SK-N-SH (cell line): Measurements from ENCODE around the gene BMP7. TPM values are rescaled to one million over a fixed set of nuclear protein-coding genes. Genes with fewer than 3 reads are reported as not detected.

ENCODE experiments used
- CTCF ChIA-PET: fragments of 300-600, 350-600 bp; formaldehyde crosslinking; extraction: SDS; loops from one replicate; lab custom pipeline; 2021; lab: Yijun Ruan, JAX
- POLR2A ChIA-PET: fragments of 350-600 bp; sonication (Branson Sonifier 250); formaldehyde crosslinking; extraction: SDS; loops from one replicate; lab custom pipeline; 2020; ENCODE audit warnings: antibody characterized with exemption, inconsistent platforms; lab: Yijun Ruan, JAX
- DNase-seq: peaks from one replicate; pipeline ENCODE4 v3.0.0; 2012
- H2AFZ ChIP-seq: fragments of 200-600 bp; sonication (generic); 2 replicates; pipeline ENCODE4 v1.8.1; 2016; ENCODE audit warnings: antibody characterized with exemption, mild to moderate bottlenecking, low read depth
- H3F3A ChIP-seq: fragments of 200-600 bp; sonication (generic); replicated peaks from 2 replicates; pipeline ENCODE3; 2016; ENCODE audit warnings: antibody characterized with exemption, mild to moderate bottlenecking; ENCODE audit not compliant: insufficient read depth
- H3K27ac ChIP-seq, 2 experiments: fragments of 200-500 bp in 1 of 2; fragments of 200-600 bp in 1 of 2; sonication (Bioruptor generic) in 1 of 2; sonication (generic), shearing (Covaris generic) in 1 of 2; 2 replicates each; pipeline versions ENCODE4 v1.5.1 to v1.6.1; 2014 to 2016; ENCODE audit warnings: low read depth in 2 of 2, inconsistent platforms in 1 of 2, low read length in 1 of 2, mild to moderate bottlenecking in 1 of 2, mixed read lengths in 1 of 2
- H3K27me3 ChIP-seq: fragments of 200-600 bp; sonication (generic), shearing (Covaris generic); 2 replicates; pipeline ENCODE4 v1.6.1; 2016; ENCODE audit warnings: mixed run types; ENCODE audit not compliant: insufficient read depth
- H3K36me3 ChIP-seq, 2 experiments: fragments of 200-500 bp in 1 of 2; fragments of 200-600 bp in 1 of 2; sonication (Bioruptor generic) in 1 of 2; sonication (generic) in 1 of 2; replicated peaks in 1 of 2; 2 replicates each; pipeline versions ENCODE3 to v1.5.1; 2014 to 2016; ENCODE audit warnings: low read length in 1 of 2, mild to moderate bottlenecking in 1 of 2; ENCODE audit not compliant: insufficient read depth in 2 of 2, control insufficient read depth in 1 of 2
- H3K4me1 ChIP-seq, 2 experiments: fragments of 200-500 bp in 1 of 2; fragments of 200-600 bp in 1 of 2; sonication (Bioruptor generic) in 1 of 2; sonication (generic), shearing (Covaris generic) in 1 of 2; 2 replicates each; pipeline versions ENCODE4 v1.5.1 to v1.6.1; 2014 to 2016; ENCODE audit warnings: low read depth in 1 of 2, low read length in 1 of 2, mixed run types in 1 of 2; ENCODE audit not compliant: insufficient read depth in 2 of 2, control insufficient read depth in 1 of 2
- H3K4me2 ChIP-seq: fragments of 200-600 bp; sonication (generic), shearing (Covaris generic); 2 replicates; pipeline ENCODE4 v1.6.1; 2017; ENCODE audit warnings: mixed run types
- H3K4me3 ChIP-seq, 2 experiments: fragments of 200-500 bp in 1 of 2; fragments of 200-600 bp in 1 of 2; sonication (Bioruptor generic) in 1 of 2; sonication (generic), shearing (Covaris generic) in 1 of 2; 2 replicates each; pipeline versions ENCODE4 v1.5.1 to v1.8.1; 2014 to 2016; ENCODE audit warnings: low read depth in 2 of 2, inconsistent platforms in 1 of 2, low read length in 1 of 2, mild to moderate bottlenecking in 1 of 2, mixed read lengths in 1 of 2, moderate library complexity in 1 of 2
- H3K79me2 ChIP-seq: fragments of 200-600 bp; sonication (generic); 2 replicates; pipeline ENCODE4 v1.8.1; 2017; ENCODE audit warnings: mild to moderate bottlenecking; ENCODE audit not compliant: insufficient read depth
- H3K9ac ChIP-seq: fragments of 200-600 bp; sonication (generic); 2 replicates; pipeline ENCODE4 v1.6.1; 2017; ENCODE audit warnings: mixed run types
- H3K9me2 ChIP-seq: fragments of 200-600 bp; sonication (generic); 2 replicates; pipeline ENCODE4 v1.6.1; 2017; ENCODE audit warnings: mixed run types
- H3K9me3 ChIP-seq: fragments of 200-600 bp; sonication (generic); 2 replicates; pipeline ENCODE4 v1.6.1; 2017; ENCODE audit warnings: mixed run types, mild to moderate bottlenecking, moderate library complexity
- H4K20me1 ChIP-seq: fragments of 200-600 bp; sonication (generic); 2 replicates; pipeline ENCODE4 v1.6.1; 2017; ENCODE audit warnings: mild to moderate bottlenecking, mixed run types; ENCODE audit not compliant: insufficient read depth
- CHD2 ChIP-seq: fragments of 150-350 bp; IDR thresholded peaks from 2 replicates; pipeline ENCODE4 v1.6.1; 2018; ENCODE audit warnings: low read length; ENCODE audit not compliant: partially characterized antibody
- CTCF ChIP-seq: fragments of 200-600 bp; sonication (generic); IDR thresholded peaks from 2 replicates; pipeline ENCODE4 v1.6.1; 2017; ENCODE audit warnings: antibody characterized with exemption, mild to moderate bottlenecking, moderate library complexity
- ELF1 ChIP-seq: IDR thresholded peaks from 2 replicates; pipeline ENCODE4 v1.4.0; 2012
- EZH2phosphoT487 ChIP-seq: fragments of 200-600 bp; sonication (generic); IDR thresholded peaks from 2 replicates; pipeline ENCODE4 v1.6.1; 2017; ENCODE audit warnings: low read depth, mixed run types, mild to moderate bottlenecking, antibody characterized with exemption, moderate library complexity, borderline replicate concordance
- FOSL2 ChIP-seq: IDR thresholded peaks from 2 replicates; pipeline ENCODE4 v1.4.0; 2012; ENCODE audit warnings: low read depth, mild to moderate bottlenecking, moderate library complexity, borderline replicate concordance
- GABPA ChIP-seq: IDR thresholded peaks from 2 replicates; pipeline ENCODE4 v1.4.0; 2012; ENCODE audit warnings: low read depth, mild to moderate bottlenecking
- GATA2 ChIP-seq: sonication (generic); formaldehyde crosslinking; IDR thresholded peaks from 2 replicates; pipeline ENCODE4 v1.5.0; 2020; ENCODE audit warnings: mild to moderate bottlenecking, missing genetic modification reagents
- JUND ChIP-seq: IDR thresholded peaks from 2 replicates; pipeline ENCODE4 v1.4.0; 2012
- MAX ChIP-seq: IDR thresholded peaks from 2 replicates; pipeline ENCODE4 v1.4.0; 2012; ENCODE audit warnings: low read depth
- MEF2A ChIP-seq: IDR thresholded peaks from 2 replicates; pipeline ENCODE4 v1.4.0; 2012; ENCODE audit warnings: low read depth, borderline replicate concordance
- NFIC ChIP-seq: IDR thresholded peaks from 2 replicates; pipeline ENCODE4 v1.4.0; 2012; ENCODE audit warnings: borderline replicate concordance
- PBX3 ChIP-seq: IDR thresholded peaks from 2 replicates; pipeline ENCODE4; 2012
- POLR2AphosphoS5 ChIP-seq: IDR thresholded peaks from 2 replicates; pipeline ENCODE4 v1.6.1; 2012; ENCODE audit warnings: low read depth, low read length
- REST ChIP-seq: IDR thresholded peaks from 2 replicates; pipeline ENCODE4 v1.6.1; 2012; ENCODE audit warnings: mild to moderate bottlenecking, low read depth, low read length, moderate library complexity
- RXRA ChIP-seq: IDR thresholded peaks from 2 replicates; pipeline ENCODE4 v1.4.0; 2012; ENCODE audit warnings: low read depth, mild to moderate bottlenecking, borderline replicate concordance
- SMC3 ChIP-seq: IDR thresholded peaks from 2 replicates; pipeline ENCODE4 v1.6.1; 2012; ENCODE audit warnings: low read depth, low read length, improper control_type of control experiment
- TAF1 ChIP-seq: IDR thresholded peaks from 2 replicates; pipeline ENCODE4 v1.6.1; 2012; ENCODE audit warnings: low read depth, mild to moderate bottlenecking, low read length, moderate library complexity, borderline replicate concordance
- USF1 ChIP-seq: IDR thresholded peaks from 2 replicates; pipeline ENCODE4 v1.4.0; 2012; ENCODE audit warnings: low read depth, borderline replicate concordance
- USF2 ChIP-seq: fragments of 150-350 bp; IDR thresholded peaks from 2 replicates; pipeline ENCODE4 v1.6.1; 2017; ENCODE audit warnings: antibody characterized with exemption, low read length, low read depth, borderline replicate concordance
- YY1 ChIP-seq: IDR thresholded peaks from 2 replicates; pipeline ENCODE4 v1.4.0; 2012; ENCODE audit warnings: low read depth, mild to moderate bottlenecking
- WGBS: methylation state at CpG from one replicate; pipeline ENCODE4 v1.1.6; 2017; ENCODE audit warnings: low lambda C conversion rate; 5-methylcytosine and 5-hydroxymethylcytosine counted together
- polyA plus RNA-seq, 3 experiments: library from polyadenylated mRNA; depleted of rRNA; stranded (reverse); fragments of >200 nt; gene quantifications; 2 replicates each; pipeline ENCODE4 v1.2.3, GENCODE V29; 2012

Gene BMP7
- polyA plus RNA-seq, 1 of the 3 experiments (the other 2 are of a cell fraction) = not detected

GRCh38 chr20:57249772-57250171 is 16.7 kb downstream of the BMP7 start:
- H3K9ac ChIP-seq = no peak overlapping the region
- H3K4me2 ChIP-seq = no peak overlapping the region
- H4K20me1 ChIP-seq = no peaks in the 10 kb centered on the region
- no peaks in the 10 kb centered on the region for H3K36me3 ChIP-seq
- H2AFZ ChIP-seq = no peak overlapping the region
- H3K9me2 ChIP-seq = no peaks in the 10 kb centered on the region
- H3K27ac ChIP-seq = no peak overlapping the region
- ChIA-PET CTCF (interaction anchor here (0.9 to 1.2 kb wide), 2 partner anchors 96 to 158 kb away, joined by 3 read pairs; no protein-coding TSS in a partner anchor), POLR2A (no interaction called here)
- TF ChIP-seq TAF1 (no peak), POLR2AphosphoS5 (no peak), GABPA (no peak), CTCF (no peak), SMC3 (no peak), ELF1 (no peak), USF1 (no peak), FOSL2 (no peak), MAX (no peak), CHD2 (no peak), GATA2 (CRISPR knock-in tag) (no peak), JUND (no peak), REST (no peak), PBX3 (no peak), USF2 (no peak), RXRA (no peak), YY1 (no peak), MEF2A (no peak), NFIC (no peak), EZH2phosphoT487 (no peak)
- peaks cover 0 to 18% of the 10 kb centered on the region in 2 experiments; a peak in 2 of 4 replicates for H3K4me1 ChIP-seq
- WGBS = 45% methylated on average over 3 of the region's 3 CpGs
- H3K9me3 ChIP-seq = no peaks in the 10 kb centered on the region
- H3K4me3 ChIP-seq = no peak overlapping the region
- no peaks in the 10 kb centered on the region for H3F3A ChIP-seq
- DNase-seq = no peak
- no peaks in the 10 kb centered on the region for H3K27me3 ChIP-seq
- no peaks in the 10 kb centered on the region for H3K79me2 ChIP-seq
